Tibial artery (tissue), 4 donors: ENCODE data around the gene VEPH1.

Source experiments
- DNase-seq, 2 donors: peaks; one replicate each; pipeline ENCODE4 v3.0.0-alpha.2; 2019
- H3K27ac ChIP-seq, 2 donors: fragments of 200-600 bp; sonication (generic) in 1 of 2; 1 replicate in 1 of 2; 2 replicates in 1 of 2; pipeline ENCODE4 v1.5.1; 2018 to 2019; ENCODE audit warnings: mild to moderate bottlenecking in 1 of 2
- H3K27me3 ChIP-seq, 2 donors: fragments of 200-600 bp; sonication (generic) in 1 of 2; one replicate each; pipeline versions ENCODE4 v1.5.1 to v1.6.0; 2016 to 2019
- H3K36me3 ChIP-seq, 3 donors: fragments of 200-600 bp; sonication (generic) in 2 of 3; one replicate each; pipeline ENCODE4 v1.5.1; 2016 to 2019; ENCODE audit warnings: mild to moderate bottlenecking in 2 of 3
- H3K4me1 ChIP-seq, 4 donors: fragments of 200-600 bp; sonication (generic) in 2 of 4; 1 replicate in 3 of 4; 2 replicates in 1 of 4; pipeline ENCODE4 v1.5.1; 2016 to 2019
- H3K4me3 ChIP-seq, 2 donors: fragments of 200-600 bp; sonication (generic) in 1 of 2; 1 replicate in 1 of 2; 2 replicates in 1 of 2; pipeline ENCODE4 v1.5.1; 2018 to 2019; ENCODE audit warnings: mild to moderate bottlenecking in 2 of 2
- H3K9me3 ChIP-seq, 3 donors: fragments of 200-600 bp; sonication (generic) in 1 of 3; one replicate each; pipeline ENCODE4 v1.5.1; 2016 to 2019
- CTCF ChIP-seq, 2 experiments: fragments of 200-600 bp in 1 of 2; fragments of 450-650 bp in 1 of 2; IDR thresholded peaks; one replicate each; pipeline ENCODE4 v1.5.1; 2017 to 2019; ENCODE audit warnings: antibody characterized with exemption in 2 of 2, mild to moderate bottlenecking in 1 of 2, moderate library complexity in 1 of 2
- intact Hi-C: fragments of 100-400 bp; cut with DNase I; formaldehyde crosslinking; loops from one replicate; pipeline ENCODE4 v1.15.0; 2023; ENCODE audit warnings: low total_unique reads

The VEPH1 gene

GRCh38 chr3:157416347-157417087, 86.7 kb downstream of the VEPH1 start:
- H3K27me3 ChIP-seq: no peaks in the 10 kb centered on the region

GRCh38 chr3:157414861-157415260, 88.4 kb downstream of the VEPH1 start:
- no peaks in the 10 kb centered on the region for H3K9me3 ChIP-seq
- no peaks in the 10 kb centered on the region for H3K27me3 ChIP-seq
- no peaks in the 10 kb centered on the region for H3K4me1 ChIP-seq
- intact Hi-C loops: no loop called here
- H3K27ac ChIP-seq: no peak overlapping the region
- no peak for TF ChIP-seq CTCF (IDR thresholded peaks at IDR 0.05)
- no peak for DNase-seq
- no peaks in the 10 kb centered on the region for H3K36me3 ChIP-seq
- no peak overlapping the region for H3K4me3 ChIP-seq

More at GRCh38 chr3:157416347-157417087, 86.7 kb downstream of the VEPH1 start:
- Histone ChIP-seq H3K4me3 (no peak overlapping the region), H3K36me3 (no peaks in the 10 kb centered on the region), H3K9me3 (no peaks in the 10 kb centered on the region), H3K4me1 (no peaks in the 10 kb centered on the region), H3K27ac (no peak overlapping the region)
- no peak for DNase-seq
- intact Hi-C loops: no loop called here
- TF ChIP-seq CTCF (IDR thresholded peaks at IDR 0.05): no peak

GRCh38 chr3:157412323-157412855, 90.8 kb downstream of the VEPH1 start:
- no peak for DNase-seq

GRCh38 chr3:157410945-157411344, 92.3 kb downstream of the VEPH1 start:
- H3K36me3 ChIP-seq: no peaks in the 10 kb centered on the region
- H3K9me3 ChIP-seq: no peaks in the 10 kb centered on the region
- TF ChIP-seq CTCF (IDR thresholded peaks at IDR 0.05): no peak
- no peaks in the 10 kb centered on the region for H3K27me3 ChIP-seq
- intact Hi-C loops: no loop called here
- H3K4me3 ChIP-seq: no peak overlapping the region
- no peak for DNase-seq
- no peaks in the 10 kb centered on the region for H3K4me1 ChIP-seq
- H3K27ac ChIP-seq: no peak overlapping the region

More at GRCh38 chr3:157412323-157412855, 90.8 kb downstream of the VEPH1 start:
- Histone ChIP-seq H3K4me1 (no peaks in the 10 kb centered on the region), H3K36me3 (no peaks in the 10 kb centered on the region), H3K27me3 (no peaks in the 10 kb centered on the region), H3K9me3 (no peaks in the 10 kb centered on the region), H3K4me3 (no peak overlapping the region), H3K27ac (no peak overlapping the region)
- intact Hi-C loops: no loop called here
- TF ChIP-seq CTCF (IDR thresholded peaks at IDR 0.05): no peak

GRCh38 chr3:157409516-157409915, 93.7 kb downstream of the VEPH1 start:
- Histone ChIP-seq H3K27me3 (no peaks in the 10 kb centered on the region), H3K9me3 (no peaks in the 10 kb centered on the region), H3K36me3 (no peaks in the 10 kb centered on the region), H3K4me1 (no peaks in the 10 kb centered on the region), H3K27ac (no peak overlapping the region), H3K4me3 (no peak overlapping the region)
- intact Hi-C loops: no loop called here
- no peak for TF ChIP-seq CTCF (IDR thresholded peaks at IDR 0.05)
- DNase-seq: no peak
